KMS-11 (cell line): ENCODE data around the gene ATP5PD.
"Not testable (repeated sequence)": the region's sequence is repeated elsewhere in the genome, so short reads cannot be mapped to it uniquely, and the experiment has no call there.

Experiments used
- H2AFZ ChIP-seq: fragments of 200-600 bp; sonication (generic); 2 replicates; pipeline ENCODE4 v1.6.1; 2016; ENCODE audit warnings: antibody characterized with exemption, mixed run types, low read depth
- H3K27ac ChIP-seq: fragments of 200-600 bp; sonication (generic); 2 replicates; pipeline ENCODE4 v1.6.1; 2016; ENCODE audit warnings: mild to moderate bottlenecking, mixed run types
- H3K27me3 ChIP-seq: fragments of 200-600 bp; sonication (generic); 2 replicates; pipeline ENCODE4 v1.6.1; 2017; ENCODE audit warnings: mild to moderate bottlenecking, low read depth, mixed run types, moderate library complexity; ENCODE audit not compliant: insufficient read depth
- H3K36me3 ChIP-seq: fragments of 200-600 bp; sonication (generic); 2 replicates; pipeline ENCODE4 v1.6.1; 2017; ENCODE audit warnings: mild to moderate bottlenecking, mixed run types; ENCODE audit not compliant: insufficient read depth
- H3K4me1 ChIP-seq: fragments of 200-600 bp; sonication (generic); 2 replicates; pipeline ENCODE4 v1.6.1; 2016; ENCODE audit warnings: mild to moderate bottlenecking, low read depth, mixed run types; ENCODE audit not compliant: poor library complexity, severe bottlenecking
- H3K4me2 ChIP-seq: fragments of 200-600 bp; sonication (generic); 2 replicates; pipeline ENCODE4 v1.7.0; 2016; ENCODE audit warnings: mild to moderate bottlenecking, mixed run types
- H3K4me3 ChIP-seq: fragments of 200-600 bp; sonication (generic); IDR thresholded peaks from 2 replicates; pipeline ENCODE4 v1.6.1; 2017; ENCODE audit warnings: low read depth, low read length, mixed read lengths; ENCODE audit not compliant: insufficient read depth
- H3K79me2 ChIP-seq: fragments of 200-600 bp; sonication (generic); 2 replicates; pipeline ENCODE4 v1.6.1; 2016; ENCODE audit warnings: low read depth, mixed run types; ENCODE audit not compliant: insufficient read depth
- H3K9ac ChIP-seq: fragments of 200-600 bp; sonication (generic); 2 replicates; pipeline ENCODE4 v1.6.1; 2016; ENCODE audit warnings: mild to moderate bottlenecking, mixed run types
- H4K20me1 ChIP-seq: fragments of 200-600 bp; sonication (generic); 2 replicates; pipeline ENCODE4 v1.6.1; 2016; ENCODE audit warnings: mild to moderate bottlenecking, mixed run types; ENCODE audit not compliant: insufficient read depth
- TF ChIP-seq, protein P1 (sequence below): fragments of 200-600 bp; sonication (generic); conservative IDR thresholded peaks from 2 replicates; pipeline ENCODE4 v1.6.1; 2017; ENCODE audit warnings: low read depth, mild to moderate bottlenecking, antibody characterized with exemption, low read length, moderate library complexity, mixed read lengths

The ATP5PD gene

DNA sequence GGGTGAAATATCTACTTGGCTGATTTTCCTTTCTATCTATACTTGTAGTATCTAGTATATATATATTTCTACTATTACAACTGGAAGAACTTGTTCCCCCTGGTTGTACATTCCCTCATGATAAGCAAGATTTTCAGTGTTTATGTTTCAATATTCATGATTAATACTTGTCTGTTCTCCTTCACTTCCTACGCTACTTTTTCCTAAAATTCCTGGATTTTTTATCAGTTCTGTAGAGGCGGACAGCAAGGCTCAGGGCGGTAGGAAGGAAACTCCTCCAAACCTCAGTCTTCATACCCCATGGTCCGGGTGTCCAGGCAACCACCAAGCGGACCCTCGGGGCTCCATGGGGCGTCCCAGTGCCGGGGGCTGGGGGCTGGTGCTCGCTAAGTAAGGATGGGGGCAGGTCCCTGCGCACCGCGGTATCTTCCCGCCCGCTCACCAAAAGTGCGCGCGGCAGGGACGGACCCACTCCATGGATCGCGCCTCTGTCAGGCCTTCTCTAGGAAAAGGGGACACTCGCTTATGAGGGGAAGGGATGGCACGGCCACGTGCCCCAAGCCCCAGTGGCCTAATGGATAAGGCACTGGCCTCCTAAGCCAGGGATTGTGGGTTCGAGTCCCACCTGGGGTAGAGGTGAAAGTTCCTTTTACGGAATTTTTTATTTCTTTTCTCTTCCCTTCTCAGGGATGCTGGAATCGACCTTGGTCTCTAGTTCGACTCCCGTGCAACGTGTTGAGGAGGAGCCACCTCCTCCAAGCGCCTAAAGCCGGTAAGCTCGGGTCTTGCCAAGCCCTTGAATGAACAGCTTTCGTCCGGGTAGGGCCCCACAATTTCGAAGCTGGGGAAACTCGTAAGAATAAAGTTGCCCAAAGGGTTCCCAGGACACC, 13.2 kb downstream of the ATP5PD start:
- Histone ChIP-seq H3K4me1 (peaks cover 16% of the 10 kb centered on the region), H3K4me2 (peak overlapping the region; percentile 95), H3K9ac (peak overlapping the region; percentile 95; the same call in 1 of the 2 replicates), H3K27me3 (no peaks in the 10 kb centered on the region; the same call in 1 of the 2 replicates), H2AFZ (peak overlapping the region; percentile 65), H3K79me2 (no peaks in the 10 kb centered on the region), H3K4me3 (no peak overlapping the region), H3K27ac (peak overlapping the region; percentile 90), H3K36me3 (no peaks in the 10 kb centered on the region), H4K20me1 (no peaks in the 10 kb centered on the region)
- TF ChIP-seq, protein P1, sequence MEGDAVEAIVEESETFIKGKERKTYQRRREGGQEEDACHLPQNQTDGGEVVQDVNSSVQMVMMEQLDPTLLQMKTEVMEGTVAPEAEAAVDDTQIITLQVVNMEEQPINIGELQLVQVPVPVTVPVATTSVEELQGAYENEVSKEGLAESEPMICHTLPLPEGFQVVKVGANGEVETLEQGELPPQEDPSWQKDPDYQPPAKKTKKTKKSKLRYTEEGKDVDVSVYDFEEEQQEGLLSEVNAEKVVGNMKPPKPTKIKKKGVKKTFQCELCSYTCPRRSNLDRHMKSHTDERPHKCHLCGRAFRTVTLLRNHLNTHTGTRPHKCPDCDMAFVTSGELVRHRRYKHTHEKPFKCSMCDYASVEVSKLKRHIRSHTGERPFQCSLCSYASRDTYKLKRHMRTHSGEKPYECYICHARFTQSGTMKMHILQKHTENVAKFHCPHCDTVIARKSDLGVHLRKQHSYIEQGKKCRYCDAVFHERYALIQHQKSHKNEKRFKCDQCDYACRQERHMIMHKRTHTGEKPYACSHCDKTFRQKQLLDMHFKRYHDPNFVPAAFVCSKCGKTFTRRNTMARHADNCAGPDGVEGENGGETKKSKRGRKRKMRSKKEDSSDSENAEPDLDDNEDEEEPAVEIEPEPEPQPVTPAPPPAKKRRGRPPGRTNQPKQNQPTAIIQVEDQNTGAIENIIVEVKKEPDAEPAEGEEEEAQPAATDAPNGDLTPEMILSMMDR: no peak

DNA sequence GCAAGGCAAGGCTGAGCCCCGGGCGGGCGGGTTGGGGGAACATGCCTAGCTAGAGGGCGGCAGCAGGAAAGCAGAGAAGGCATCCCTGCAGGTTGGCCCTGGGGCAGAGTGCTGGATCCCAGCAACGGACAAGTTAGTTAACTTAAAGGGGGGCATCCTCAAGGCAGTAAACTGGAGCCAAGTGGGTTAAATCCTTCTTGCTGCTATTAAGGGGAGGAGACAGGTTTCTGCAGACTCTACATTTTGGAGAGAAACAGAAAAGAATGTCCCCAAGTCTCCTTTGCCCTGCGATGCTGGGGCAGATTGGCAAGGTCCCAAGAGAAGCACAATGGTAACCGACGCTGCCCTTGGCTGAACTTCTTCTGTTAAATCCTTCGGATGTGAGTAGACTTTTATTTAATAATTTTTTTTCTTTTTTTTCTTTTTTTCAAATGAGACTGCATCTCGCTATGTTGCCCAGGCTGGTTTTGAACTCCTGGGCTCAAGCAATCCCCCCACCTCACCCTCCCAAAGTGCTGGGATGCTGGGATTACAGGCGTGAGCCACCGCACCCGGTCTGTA, 14.0 kb downstream of the ATP5PD start:
- Histone ChIP-seq H3K27me3 (no peaks in the 10 kb centered on the region; the same call in 1 of the 2 replicates), H3K36me3 (no peaks in the 10 kb centered on the region), H3K4me1 (peaks cover 15% of the 10 kb centered on the region), H3K4me2 (peak overlapping the region; percentile 95), H3K27ac (no peak overlapping the region), H2AFZ (peak overlapping the region; percentile 28; the same call in 1 of the 2 replicates), H4K20me1 (no peaks in the 10 kb centered on the region), H3K4me3 (no peak overlapping the region), H3K79me2 (no peaks in the 10 kb centered on the region), H3K9ac (0 out of 2 replicates have a peak overlapping the region, but pooled peaks have one; percentile 95)
- TF ChIP-seq, protein P1: no peak

DNA sequence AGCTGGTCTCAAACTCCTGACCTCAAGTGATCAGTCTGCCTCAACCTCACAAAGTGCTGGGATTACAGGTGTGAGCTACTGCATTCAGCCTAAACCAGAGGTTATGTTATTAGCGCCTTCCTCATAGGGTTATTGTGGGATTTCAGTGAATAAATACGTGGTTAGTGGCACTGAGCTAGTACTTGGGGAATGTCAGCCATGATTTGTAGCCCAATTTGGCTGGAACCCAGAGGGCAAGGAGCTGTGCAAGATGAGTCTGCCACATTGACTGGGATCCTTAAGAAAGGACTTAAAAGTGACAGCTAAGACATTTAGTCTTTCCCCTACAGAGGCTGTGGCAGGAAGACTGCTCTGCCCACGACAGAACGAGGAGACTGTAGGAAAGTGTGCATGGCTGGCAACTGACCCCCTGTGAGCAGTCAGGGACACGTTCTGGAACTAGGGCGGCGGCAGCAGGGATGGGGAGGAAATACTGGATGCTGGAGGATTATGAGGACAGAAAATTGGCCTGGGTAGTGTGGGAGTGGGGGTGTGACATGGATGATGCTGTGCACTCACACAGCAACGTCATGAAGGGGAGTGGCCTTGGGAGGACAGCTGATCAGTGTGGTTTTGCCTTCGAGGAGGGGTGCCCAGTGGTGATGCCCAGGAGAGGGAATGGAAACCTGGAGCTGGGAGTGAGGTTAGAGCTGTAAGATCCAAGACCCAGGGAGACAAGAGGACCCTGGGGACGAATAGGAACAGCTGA, 14.6 kb downstream of the ATP5PD start:
- Histone ChIP-seq H2AFZ (peak overlapping the region; percentile 28; the same call in 1 of the 2 replicates), H3K4me3 (no peak overlapping the region), H3K9ac (no peak overlapping the region), H3K4me2 (peak overlapping the region; percentile 95; the same call in 1 of the 2 replicates), H3K36me3 (no peaks in the 10 kb centered on the region), H3K27me3 (no peaks in the 10 kb centered on the region; the same call in 1 of the 2 replicates), H3K27ac (no peak overlapping the region), H3K79me2 (no peaks in the 10 kb centered on the region), H4K20me1 (no peaks in the 10 kb centered on the region), H3K4me1 (peaks cover 15% of the 10 kb centered on the region)
- TF ChIP-seq, protein P1: no peak

DNA sequence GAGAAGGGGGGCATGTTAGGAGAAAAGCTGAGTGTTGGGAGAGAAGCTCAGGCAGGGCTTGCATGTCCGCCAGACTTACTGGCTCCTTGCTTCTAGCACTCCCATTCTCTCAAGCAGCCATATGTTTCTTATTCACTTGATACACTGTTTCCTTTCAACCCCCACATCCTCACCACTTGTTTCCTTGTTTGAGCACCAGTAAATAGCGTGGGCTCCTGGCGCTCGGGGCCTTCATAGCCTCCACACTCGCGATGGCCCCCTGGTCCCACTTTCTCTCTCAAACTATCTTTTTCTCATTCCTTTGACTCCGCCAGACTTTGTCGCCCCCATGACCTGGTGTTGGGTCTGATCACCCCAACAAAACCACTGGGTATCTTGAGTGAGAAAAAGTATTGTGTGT, 16.6 kb downstream of the ATP5PD start:
- Histone ChIP-seq H3K4me3 (no peak overlapping the region), H3K27me3 (no peaks in the 10 kb centered on the region; the same call in 1 of the 2 replicates), H3K4me2 (no peak overlapping the region), H3K9ac (no peak overlapping the region), H3K4me1 (peaks cover 12% of the 10 kb centered on the region), H3K27ac (no peak overlapping the region), H2AFZ (no peak overlapping the region), H3K79me2 (no peaks in the 10 kb centered on the region), H4K20me1 (no peaks in the 10 kb centered on the region), H3K36me3 (no peaks in the 10 kb centered on the region)
- TF ChIP-seq, protein P1: no peak

DNA sequence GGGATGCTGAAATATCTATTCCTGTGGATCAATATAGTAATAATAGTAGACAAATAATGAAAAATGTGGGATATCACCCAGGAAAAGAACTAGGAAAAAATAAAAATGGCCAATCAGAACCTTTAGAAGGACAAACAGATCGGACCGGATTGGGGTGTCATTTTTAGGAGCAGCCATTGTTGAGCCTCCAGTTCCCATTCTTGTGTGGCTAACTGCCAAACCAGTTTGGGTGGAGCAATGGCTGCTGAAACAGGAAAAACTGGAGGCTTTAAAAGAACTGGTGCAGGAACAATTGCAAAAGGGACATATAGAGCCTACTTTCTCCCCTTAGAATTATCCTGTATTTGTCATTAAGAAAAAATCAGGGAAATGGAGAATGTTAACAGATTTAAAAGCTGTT, 20.1 kb downstream of the ATP5PD start:
- H3K79me2 ChIP-seq, H3K27me3 ChIP-seq, H3K36me3 ChIP-seq, H3K27ac ChIP-seq, H3K4me3 ChIP-seq, H3K4me1 ChIP-seq, H3K4me2 ChIP-seq, H2AFZ ChIP-seq, H4K20me1 ChIP-seq, H3K9ac ChIP-seq: not testable (repeated sequence)

DNA sequence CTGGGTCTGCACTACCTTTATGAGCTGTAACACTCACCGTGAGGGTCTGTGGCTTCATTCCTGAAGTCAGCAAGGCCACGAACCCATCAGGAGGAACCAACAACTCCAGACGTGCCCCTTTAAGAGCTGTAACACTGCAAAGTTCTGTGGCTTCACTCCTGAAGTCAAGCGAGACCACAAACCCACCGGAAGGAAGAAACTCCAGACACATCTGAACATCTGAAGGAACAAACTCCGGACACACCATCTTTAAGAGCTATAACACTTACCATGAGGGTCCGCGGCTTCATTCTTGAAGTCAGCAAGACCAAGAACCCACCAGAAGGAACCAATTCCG, 21.4 kb downstream of the ATP5PD start:
- not testable (repeated sequence) for H2AFZ ChIP-seq, H3K27ac ChIP-seq, H3K4me1 ChIP-seq, H3K36me3 ChIP-seq, H3K79me2 ChIP-seq, H3K9ac ChIP-seq, H3K4me3 ChIP-seq, H3K27me3 ChIP-seq, H4K20me1 ChIP-seq, H3K4me2 ChIP-seq
